GM21717 (cell line): Measurements from ENCODE around the gene WDR88.

Experiments
- ATAC-seq: cut with Tn5 transposase; IDR thresholded peaks from one replicate; pipeline ENCODE4 v1.9.1; 2021; ENCODE audit warnings: mild to moderate bottlenecking, moderate library complexity; ENCODE audit not compliant: unreplicated experiment

Gene WDR88

GRCh38 chr19:33132021-33132420, at the start of gene WDR88:
Gene WDR88 (plus strand): TSS chr19:33132114. CDS start chr19:33132170, 56 bp downstream.
- no peak for ATAC-seq

- no peak for ATAC-seq
These were observed 46.3 kb upstream of the WDR88 start for GRCh38 chr19:33085570-33086128.

GRCh38 chr19:33086955-33087354, 45.0 kb upstream of the WDR88 start:
- ATAC-seq, result no peak

GRCh38 chr19:33089010-33089409, 42.9 kb upstream of the WDR88 start:
- ATAC-seq, result no peak

GRCh38 chr19:33090179-33090578, 41.7 kb upstream of the WDR88 start:
- ATAC-seq, result no peak

- no peak for ATAC-seq
These were observed 38.3 kb upstream of the WDR88 start for GRCh38 chr19:33093420-33094210.

GRCh38 chr19:33094436-33095067, 37.4 kb upstream of the WDR88 start:
- no peak for ATAC-seq

GRCh38 chr19:33096005-33096404, 35.9 kb upstream of the WDR88 start:
- no peak for ATAC-seq

- ATAC-seq, result no peak
These were observed 33.8 kb upstream of the WDR88 start for GRCh38 chr19:33098055-33098534.

GRCh38 chr19:33100894-33101644, 30.8 kb upstream of the WDR88 start:
- no peak for ATAC-seq

- ATAC-seq, result no peak
These were observed 29.0 kb upstream of the WDR88 start for GRCh38 chr19:33102893-33103292.

GRCh38 chr19:33108161-33108560, 23.8 kb upstream of the WDR88 start:
- ATAC-seq, result no peak

GRCh38 chr19:33110137-33110910, 21.6 kb upstream of the WDR88 start:
- ATAC-seq, result no peak

GRCh38 chr19:33111587-33111986, 20.3 kb upstream of the WDR88 start:
- no peak for ATAC-seq

GRCh38 chr19:33114312-33114711, 17.6 kb upstream of the WDR88 start:
- ATAC-seq, result no peak

- no peak for ATAC-seq
These were observed 14.4 kb upstream of the WDR88 start for GRCh38 chr19:33117501-33117900.

GRCh38 chr19:33118643-33119042, 13.3 kb upstream of the WDR88 start:
- ATAC-seq, result no peak

- no peak for ATAC-seq
These were observed 7.5 kb upstream of the WDR88 start for GRCh38 chr19:33124207-33125098.

- no peak for ATAC-seq
These were observed 6.0 kb upstream of the WDR88 start for GRCh38 chr19:33125929-33126388.
